Measurements from ENCODE around the gene GOSR2. TPM values are rescaled to one million over a fixed set of nuclear protein-coding genes. Genes with fewer than 3 reads are reported as not detected.

The GOSR2 gene
- total and polyA plus RNA-seq, 2 of the 4 experiments (the other 2 are of a cell fraction): 63.4 to 75.6 TPM

DNA sequence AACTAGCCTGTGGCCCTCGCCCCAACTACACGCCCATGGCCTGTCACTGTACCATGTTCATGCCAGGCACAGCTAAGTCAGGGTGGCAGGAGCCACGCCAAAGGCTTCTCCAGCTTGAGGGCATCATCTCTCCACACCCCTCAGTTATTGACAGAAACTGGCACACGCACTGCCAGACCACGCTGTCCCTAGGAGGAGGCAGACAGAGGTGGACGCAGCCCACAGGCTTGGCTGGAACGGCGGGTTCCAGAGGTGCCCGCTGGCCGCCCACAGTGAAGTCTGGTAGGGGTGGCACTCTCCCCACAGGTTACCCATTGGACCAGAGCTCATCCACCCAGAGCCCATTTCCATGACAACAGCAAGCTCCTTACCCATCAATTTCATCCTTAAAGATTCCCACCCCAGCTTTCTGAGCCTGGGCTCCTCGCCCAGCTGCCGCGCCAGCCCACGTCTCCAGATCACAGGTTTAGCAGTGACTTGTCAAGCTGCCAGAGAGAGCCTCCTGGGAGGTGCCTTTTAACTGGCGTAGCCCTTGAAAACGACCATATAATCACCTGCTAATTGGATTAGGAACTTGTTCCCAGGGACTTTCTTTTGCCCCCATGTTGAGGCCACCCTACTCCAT is 28.1 kb downstream of the GOSR2 start:
- H3K79me1 ChIP-seq (ENCODE audit: low read depth in 1 of 2, low read length in 2 of 2): no peaks in the 10 kb centered on the region
- no peak overlapping the region for H4K5ac ChIP-seq (ENCODE audit: low read depth, low read length)
- no peak overlapping the region for H2BK15ac ChIP-seq (ENCODE audit: low read depth, low read length)
- no peak overlapping the region for H2BK20ac ChIP-seq (ENCODE audit: low read depth, low read length)
- no peak overlapping the region for H3K14ac ChIP-seq (replicated peaks; ENCODE audit: low read depth, low read length)
- no peaks in the 10 kb centered on the region for H3K36me3 ChIP-seq (ENCODE audit: control insufficient read depth, insufficient read depth, low read length)
- H2AK9ac ChIP-seq (replicated peaks; ENCODE audit: low read depth, low read length, poor library complexity): no peak overlapping the region
- H3K4me2 ChIP-seq (ENCODE audit: low read depth, low read length): no peak overlapping the region
- no peak overlapping the region for H3K56ac ChIP-seq (ENCODE audit: extremely low read depth, insufficient read depth, low read length)
- TF ChIP-seq, protein P1, sequence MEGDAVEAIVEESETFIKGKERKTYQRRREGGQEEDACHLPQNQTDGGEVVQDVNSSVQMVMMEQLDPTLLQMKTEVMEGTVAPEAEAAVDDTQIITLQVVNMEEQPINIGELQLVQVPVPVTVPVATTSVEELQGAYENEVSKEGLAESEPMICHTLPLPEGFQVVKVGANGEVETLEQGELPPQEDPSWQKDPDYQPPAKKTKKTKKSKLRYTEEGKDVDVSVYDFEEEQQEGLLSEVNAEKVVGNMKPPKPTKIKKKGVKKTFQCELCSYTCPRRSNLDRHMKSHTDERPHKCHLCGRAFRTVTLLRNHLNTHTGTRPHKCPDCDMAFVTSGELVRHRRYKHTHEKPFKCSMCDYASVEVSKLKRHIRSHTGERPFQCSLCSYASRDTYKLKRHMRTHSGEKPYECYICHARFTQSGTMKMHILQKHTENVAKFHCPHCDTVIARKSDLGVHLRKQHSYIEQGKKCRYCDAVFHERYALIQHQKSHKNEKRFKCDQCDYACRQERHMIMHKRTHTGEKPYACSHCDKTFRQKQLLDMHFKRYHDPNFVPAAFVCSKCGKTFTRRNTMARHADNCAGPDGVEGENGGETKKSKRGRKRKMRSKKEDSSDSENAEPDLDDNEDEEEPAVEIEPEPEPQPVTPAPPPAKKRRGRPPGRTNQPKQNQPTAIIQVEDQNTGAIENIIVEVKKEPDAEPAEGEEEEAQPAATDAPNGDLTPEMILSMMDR (conservative IDR thresholded peaks at IDR 0.05; ENCODE audit: low read depth, low read length): no peak
- TF ChIP-seq RFX5 (IDR thresholded peaks at IDR 0.05; ENCODE audit: low read depth, low read length) (no peak), MAZ (IDR thresholded peaks at IDR 0.05; ENCODE audit: borderline replicate concordance, low read depth, low read length) (no peak), CHD1 (IDR thresholded peaks at IDR 0.05; ENCODE audit: low read depth, low read length) (no peak), MXI1 (IDR thresholded peaks at IDR 0.05; ENCODE audit: borderline replicate concordance, low read depth, low read length) (no peak), POLR2A (IDR thresholded peaks at IDR 0.05; ENCODE audit: low read depth, low read length) (no peak), SMC3 (IDR thresholded peaks at IDR 0.05; ENCODE audit: low read depth, low read length) (no peak), RCOR1 (IDR thresholded peaks at IDR 0.05; ENCODE audit: insufficient replicate concordance, low read length) (no peak), NFE2L2 (IDR thresholded peaks at IDR 0.05; ENCODE audit: low read depth, low read length) (no peak), MAFK (IDR thresholded peaks at IDR 0.05; ENCODE audit: low read depth, low read length) (no peak)
- TF ChIP-seq, protein P2, sequence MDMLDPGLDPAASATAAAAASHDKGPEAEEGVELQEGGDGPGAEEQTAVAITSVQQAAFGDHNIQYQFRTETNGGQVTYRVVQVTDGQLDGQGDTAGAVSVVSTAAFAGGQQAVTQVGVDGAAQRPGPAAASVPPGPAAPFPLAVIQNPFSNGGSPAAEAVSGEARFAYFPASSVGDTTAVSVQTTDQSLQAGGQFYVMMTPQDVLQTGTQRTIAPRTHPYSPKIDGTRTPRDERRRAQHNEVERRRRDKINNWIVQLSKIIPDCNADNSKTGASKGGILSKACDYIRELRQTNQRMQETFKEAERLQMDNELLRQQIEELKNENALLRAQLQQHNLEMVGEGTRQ (IDR thresholded peaks at IDR 0.05; ENCODE audit: low read depth, low read length): no peak
- TF ChIP-seq, protein P3, sequence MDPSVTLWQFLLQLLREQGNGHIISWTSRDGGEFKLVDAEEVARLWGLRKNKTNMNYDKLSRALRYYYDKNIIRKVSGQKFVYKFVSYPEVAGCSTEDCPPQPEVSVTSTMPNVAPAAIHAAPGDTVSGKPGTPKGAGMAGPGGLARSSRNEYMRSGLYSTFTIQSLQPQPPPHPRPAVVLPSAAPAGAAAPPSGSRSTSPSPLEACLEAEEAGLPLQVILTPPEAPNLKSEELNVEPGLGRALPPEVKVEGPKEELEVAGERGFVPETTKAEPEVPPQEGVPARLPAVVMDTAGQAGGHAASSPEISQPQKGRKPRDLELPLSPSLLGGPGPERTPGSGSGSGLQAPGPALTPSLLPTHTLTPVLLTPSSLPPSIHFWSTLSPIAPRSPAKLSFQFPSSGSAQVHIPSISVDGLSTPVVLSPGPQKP (IDR thresholded peaks at IDR 0.05; ENCODE audit: borderline replicate concordance, low read depth, low read length): no peak
- no peak overlapping the region for H3K4ac ChIP-seq (ENCODE audit: low read depth, low read length)
- peaks cover 4% of the 10 kb centered on the region; the same call in 1 of the 2 replicates for H4K20me1 ChIP-seq (ENCODE audit: insufficient read depth, low read length)
- in situ Hi-C loops (cut with MboI; ENCODE audit: low sequenced_read_pairs) (no loop called here), intact Hi-C loops (cut with micrococcal nuclease) (no loop called here), dilution Hi-C loops (cut with HindIII; ENCODE audit: low sequenced_read_pairs, unreplicated experiment) (no loop called here)
- H3K27ac ChIP-seq (ENCODE audit: insufficient read depth, low read length): no peak overlapping the region
- ChIA-PET POLR2A (ENCODE audit: unreplicated experiment) (no interaction called here), CTCF (no interaction called here)
- no peak overlapping the region for H3K4me3 ChIP-seq (ENCODE audit: insufficient read depth, low read depth, low read length)
- no peak overlapping the region for H4K8ac ChIP-seq (ENCODE audit: low read depth in 2 of 2, low read length in 2 of 2)
- DNase-seq: no peak
- no peak overlapping the region for H2BK5ac ChIP-seq (ENCODE audit: low read depth, low read length, poor library complexity, severe bottlenecking)
- H2AFZ ChIP-seq (replicated peaks; ENCODE audit: low read length, poor library complexity): no peak overlapping the region
- H2BK120ac ChIP-seq (ENCODE audit: low read depth, low read length): no peak overlapping the region
- H3K9me1 ChIP-seq (ENCODE audit: insufficient read depth, low read length): no peaks in the 10 kb centered on the region; the same call in 1 of the 2 replicates
- no peak overlapping the region for H3K23ac ChIP-seq (ENCODE audit: low read depth, low read length)
- no peaks in the 10 kb centered on the region for H3K4me1 ChIP-seq (ENCODE audit: control insufficient read depth, insufficient read depth, low read length)
- no peak overlapping the region for H4K91ac ChIP-seq (ENCODE audit: insufficient read depth, low read depth, low read length)
- H3K27me3 ChIP-seq (ENCODE audit: control insufficient read depth, insufficient read depth, low read length): no peaks in the 10 kb centered on the region; the same call in 1 of the 2 replicates
- no peak overlapping the region for H3K18ac ChIP-seq (ENCODE audit: low read depth, low read length)
- BruUV-seq (replicated peaks): no TSS peak
- H2AK5ac ChIP-seq (ENCODE audit: low read depth, low read length): no peak overlapping the region
- H3K9ac ChIP-seq (ENCODE audit: low read depth, low read length): no peak overlapping the region
- WGBS, 2 experiments (ENCODE audit: extremely low coverage in 2 of 2, insufficient read length in 1 of 2): 73% methylated on average over 3 of the region's 16 CpGs; no CpG with 5 or more reads in 1 of the 2 experiments
- H3K9me3 ChIP-seq (ENCODE audit: control insufficient read depth, insufficient read depth, low read length): no peaks in the 10 kb centered on the region
- ATAC-seq (ENCODE audit: low read depth): no peak
